Mesenchymal stem cell (in vitro differentiated cells and primary cell): ENCODE measurements around the gene CACNA1I.

Experiments
- DNase-seq: peaks from one replicate; pipeline ENCODE4 v3.0.0-alpha.2; 2013
- H2AFZ ChIP-seq: one replicate; pipeline ENCODE4 v1.6.1; 2013; ENCODE audit warnings: low read depth, mild to moderate bottlenecking, control low read depth, inconsistent platforms, low read length, moderate library complexity
- H2AK5ac ChIP-seq: 2 replicates; pipeline ENCODE4 v1.6.1; 2013; ENCODE audit warnings: low read length, moderate library complexity, mild to moderate bottlenecking, inconsistent platforms; ENCODE audit not compliant: severe bottlenecking
- H2BK120ac ChIP-seq: one replicate; pipeline ENCODE4 v1.6.1; 2013; ENCODE audit warnings: low read depth, mild to moderate bottlenecking, inconsistent platforms, low read length, moderate library complexity
- H2BK12ac ChIP-seq, 2 experiments: one replicate each; pipeline ENCODE4 v1.6.1; 2013; ENCODE audit warnings: inconsistent platforms in 2 of 2, low read length in 2 of 2, mild to moderate bottlenecking in 2 of 2, moderate library complexity in 2 of 2, control low read depth in 1 of 2
- H2BK15ac ChIP-seq: one replicate; pipeline ENCODE4 v1.6.1; 2013; ENCODE audit warnings: mild to moderate bottlenecking, low read depth, inconsistent platforms; ENCODE audit not compliant: poor library complexity, severe bottlenecking
- H2BK5ac ChIP-seq: 2 replicates; pipeline ENCODE4 v1.6.1; 2013; ENCODE audit warnings: low read depth, mild to moderate bottlenecking, low read length, control low read depth, inconsistent platforms; ENCODE audit not compliant: poor library complexity, severe bottlenecking
- H3K14ac ChIP-seq, 2 experiments: one replicate each; pipeline ENCODE4 v1.6.1; 2013; ENCODE audit warnings: inconsistent platforms in 2 of 2, low read length in 2 of 2, control low read depth in 1 of 2, mild to moderate bottlenecking in 1 of 2, moderate library complexity in 1 of 2
- H3K18ac ChIP-seq, 2 experiments: one replicate each; pipeline ENCODE4 v1.6.1; 2013; ENCODE audit warnings: inconsistent platforms in 2 of 2, low read length in 2 of 2, control low read depth in 1 of 2, low read depth in 1 of 2, mild to moderate bottlenecking in 1 of 2
- H3K23ac ChIP-seq, 2 experiments: one replicate each; pipeline ENCODE4 v1.6.1; 2013; ENCODE audit warnings: inconsistent platforms in 2 of 2, low read length in 2 of 2, mild to moderate bottlenecking in 2 of 2, moderate library complexity in 2 of 2, control low read depth in 1 of 2
- H3K27ac ChIP-seq: 2 replicates; pipeline ENCODE4 v1.5.1; 2013; ENCODE audit warnings: mild to moderate bottlenecking, moderate library complexity, low read length, control low read depth, inconsistent platforms; ENCODE audit not compliant: poor library complexity, severe bottlenecking
- H3K27me3 ChIP-seq, 2 experiments: 2 replicates each; pipeline versions ENCODE4 v1.6.1 to v1.7.0; 2013; ENCODE audit warnings: low read length in 2 of 2, mild to moderate bottlenecking in 2 of 2, moderate library complexity in 2 of 2, control low read depth in 1 of 2, inconsistent platforms in 1 of 2; ENCODE audit not compliant: control insufficient read depth in 1 of 2, insufficient read depth in 1 of 2
- H3K36me3 ChIP-seq, 2 experiments: 2 replicates each; pipeline versions ENCODE4 v1.6.1 to v1.7.0; 2013; ENCODE audit warnings: low read length in 2 of 2, control low read depth in 1 of 2, inconsistent platforms in 1 of 2, low read depth in 1 of 2, mild to moderate bottlenecking in 1 of 2; ENCODE audit not compliant: insufficient read depth in 2 of 2, control insufficient read depth in 1 of 2
- H3K4ac ChIP-seq, 2 experiments: one replicate each; pipeline ENCODE4 v1.6.1; 2013; ENCODE audit warnings: inconsistent platforms in 2 of 2, low read length in 2 of 2, mild to moderate bottlenecking in 2 of 2, moderate library complexity in 2 of 2, control low read depth in 1 of 2, low read depth in 1 of 2
- H3K4me1 ChIP-seq: 2 replicates; pipeline ENCODE4 v1.6.1; 2013; ENCODE audit warnings: low read depth, low read length, control low read depth; ENCODE audit not compliant: control insufficient read depth, insufficient read depth
- H3K4me2 ChIP-seq: 2 replicates; pipeline ENCODE4 v1.6.1; 2013; ENCODE audit warnings: low read length, mild to moderate bottlenecking, inconsistent platforms; ENCODE audit not compliant: poor library complexity, severe bottlenecking
- H3K4me3 ChIP-seq, 2 experiments: 2 replicates each; pipeline versions ENCODE4 v1.5.1 to v1.7.0; 2013; ENCODE audit warnings: low read length in 2 of 2, mild to moderate bottlenecking in 2 of 2, control low read depth in 1 of 2, low read depth in 1 of 2; ENCODE audit not compliant: insufficient read depth in 1 of 2
- H3K79me1 ChIP-seq: replicated peaks from 2 replicates; pipeline ENCODE4 v1.6.1; 2013; ENCODE audit warnings: mild to moderate bottlenecking, control low read depth, low read length, inconsistent platforms; ENCODE audit not compliant: poor library complexity, severe bottlenecking
- H3K9ac ChIP-seq: 2 replicates; pipeline ENCODE4 v1.7.0; 2013; ENCODE audit warnings: mild to moderate bottlenecking, low read length, moderate library complexity
- H3K9me3 ChIP-seq: 2 replicates; pipeline ENCODE4 v1.7.0; 2013; ENCODE audit warnings: mild to moderate bottlenecking, low read length; ENCODE audit not compliant: control insufficient read depth
- H4K8ac ChIP-seq: one replicate; pipeline ENCODE4 v1.6.1; 2013; ENCODE audit warnings: inconsistent platforms, mild to moderate bottlenecking, low read length, moderate library complexity
- H4K91ac ChIP-seq: one replicate; pipeline ENCODE4 v1.6.1; 2013; ENCODE audit warnings: mild to moderate bottlenecking, low read length, inconsistent platforms
- WGBS: methylation state at CpG from one replicate; pipeline ENCODE4 v1.1.7; 2013; ENCODE audit warnings: mixed read lengths; 5-methylcytosine and 5-hydroxymethylcytosine counted together

The CACNA1I gene

DNA sequence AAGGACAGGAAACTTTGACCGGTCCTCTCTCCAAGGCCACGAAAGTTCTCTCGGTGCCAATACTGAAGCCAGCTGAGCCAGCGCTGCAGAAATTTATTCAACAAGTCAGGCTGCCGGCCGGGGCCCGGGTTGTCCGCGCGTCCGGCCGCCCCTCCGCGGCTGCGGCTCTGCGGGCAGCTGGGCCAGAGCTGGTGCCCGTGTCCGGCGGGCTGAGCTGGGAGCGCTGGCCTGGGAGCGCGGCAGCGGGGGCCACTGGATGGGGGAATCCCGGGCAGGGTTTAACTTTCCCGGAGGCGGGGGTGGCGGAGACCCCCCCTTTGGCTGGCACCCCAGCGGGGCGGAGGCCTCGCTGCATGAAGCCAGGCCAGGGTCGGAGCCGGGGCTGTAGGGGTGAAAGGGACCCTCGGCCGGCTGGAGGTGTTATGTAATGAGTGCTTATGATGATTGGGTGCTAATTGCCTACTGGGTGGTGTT, 12.3 kb upstream of the CACNA1I start:
- H4K91ac ChIP-seq: no peak overlapping the region
- no peak overlapping the region for H3K14ac ChIP-seq
- no peak overlapping the region for H3K9ac ChIP-seq
- no peaks in the 10 kb centered on the region for H3K9me3 ChIP-seq
- no peak overlapping the region for H3K4me3 ChIP-seq
- H2AK5ac ChIP-seq: no peak overlapping the region
- no peak overlapping the region for H3K27ac ChIP-seq
- H2BK5ac ChIP-seq: no peak overlapping the region
- peaks cover 80 to 82% of the 10 kb centered on the region in 2 experiments for H3K27me3 ChIP-seq
- no peaks in the 10 kb centered on the region for H3K79me1 ChIP-seq
- H2BK120ac ChIP-seq: no peak overlapping the region
- H3K18ac ChIP-seq: no peak overlapping the region
- no peak overlapping the region for H2BK12ac ChIP-seq
- H2AFZ ChIP-seq: no peak overlapping the region
- 14% methylated on average over 33 of the region's 34 CpGs for WGBS
- no peak overlapping the region for H3K4ac ChIP-seq
- no peak overlapping the region for H4K8ac ChIP-seq
- DNase-seq: no peak
- H2BK15ac ChIP-seq: no peak overlapping the region
- no peaks in the 10 kb centered on the region for H3K36me3 ChIP-seq
- no peak overlapping the region for H3K4me2 ChIP-seq
- no peak overlapping the region for H3K23ac ChIP-seq
- peaks cover 15% of the 10 kb centered on the region for H3K4me1 ChIP-seq

DNA sequence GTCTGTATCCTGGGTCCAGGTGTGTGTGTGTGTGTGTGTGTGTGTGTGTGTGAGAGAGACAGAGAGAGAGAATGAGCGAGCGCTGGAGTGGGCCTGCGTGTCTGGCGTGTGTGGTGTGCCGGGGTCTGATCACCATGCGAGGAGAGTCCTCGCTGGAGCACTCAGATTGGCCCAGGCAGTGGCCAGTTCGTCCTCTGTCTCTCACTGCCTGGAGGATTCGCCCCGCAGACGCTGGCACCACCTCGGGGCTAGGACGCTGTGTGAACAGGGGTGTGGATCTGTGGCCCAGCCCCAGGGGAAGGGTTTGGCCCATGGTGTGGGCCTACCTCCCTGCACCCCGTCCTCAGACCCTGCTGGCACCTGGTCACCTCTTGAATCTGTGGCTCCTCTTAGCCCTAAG, 11.6 kb upstream of the CACNA1I start:
- H3K18ac ChIP-seq: no peak overlapping the region
- H3K4me3 ChIP-seq: no peak overlapping the region
- no peak overlapping the region for H2BK5ac ChIP-seq
- no peak overlapping the region for H3K9ac ChIP-seq
- WGBS: 88% methylated on average over 14 of the region's 14 CpGs
- H2AFZ ChIP-seq: no peak overlapping the region
- H3K4me1 ChIP-seq: peaks cover 15% of the 10 kb centered on the region
- no peak for DNase-seq
- no peak overlapping the region for H2BK120ac ChIP-seq
- H2BK12ac ChIP-seq: no peak overlapping the region
- no peak overlapping the region for H4K8ac ChIP-seq
- H3K4me2 ChIP-seq: no peak overlapping the region
- no peak overlapping the region for H2BK15ac ChIP-seq
- H2AK5ac ChIP-seq: no peak overlapping the region
- peaks cover 82 to 87% of the 10 kb centered on the region in 2 experiments for H3K27me3 ChIP-seq
- H3K9me3 ChIP-seq: no peaks in the 10 kb centered on the region
- no peak overlapping the region for H3K14ac ChIP-seq
- no peak overlapping the region for H3K27ac ChIP-seq
- H3K79me1 ChIP-seq: no peaks in the 10 kb centered on the region
- H3K36me3 ChIP-seq: no peaks in the 10 kb centered on the region
- no peak overlapping the region for H3K4ac ChIP-seq
- no peak overlapping the region for H3K23ac ChIP-seq
- H4K91ac ChIP-seq: no peak overlapping the region

DNA sequence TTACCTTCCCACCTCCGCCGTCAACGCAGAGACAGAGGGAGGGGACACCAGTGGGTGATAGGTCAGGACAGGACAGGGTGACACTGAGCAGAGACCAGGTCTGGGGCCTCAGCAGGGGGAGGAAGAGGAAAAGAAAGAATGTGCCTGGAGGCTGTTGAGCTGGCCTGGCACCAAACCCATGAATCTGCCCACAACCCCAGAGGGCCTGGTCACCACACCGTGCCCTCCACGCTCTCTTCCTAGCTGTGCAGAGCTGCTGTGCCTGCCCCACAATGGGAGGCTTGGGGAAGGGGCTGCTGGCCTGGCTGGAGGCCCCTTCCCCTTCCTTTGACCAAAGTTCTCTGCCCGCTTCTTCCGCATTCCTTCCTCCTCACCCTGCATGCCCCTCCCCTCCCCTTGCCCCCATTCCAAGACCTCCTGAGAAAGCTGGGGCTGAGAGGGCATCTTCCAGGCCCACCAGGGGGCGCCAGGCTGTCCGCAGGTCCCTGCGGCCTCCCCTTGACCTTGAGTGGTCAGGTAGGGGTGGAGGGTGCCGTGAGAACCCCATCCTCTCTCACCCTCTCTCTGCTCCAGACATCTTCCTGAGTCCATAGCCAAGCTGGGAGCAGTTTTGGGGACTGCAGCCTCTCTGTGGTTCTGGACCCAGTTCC, 11.0 kb upstream of the CACNA1I start:
- Histone ChIP-seq H3K18ac (no peak overlapping the region), H2BK120ac (no peak overlapping the region), H3K14ac (no peak overlapping the region), H2BK5ac (no peak overlapping the region), H4K8ac (no peak overlapping the region), H3K4me2 (no peak overlapping the region), H3K79me1 (no peaks in the 10 kb centered on the region), H3K4ac (no peak overlapping the region), H3K9me3 (no peaks in the 10 kb centered on the region), H3K9ac (no peak overlapping the region), H2BK15ac (no peak overlapping the region), H3K27ac (no peak overlapping the region), H2BK12ac (no peak overlapping the region), H3K4me1 (peaks cover 15% of the 10 kb centered on the region), H3K4me3 (no peak overlapping the region), H3K27me3 (peaks cover 79 to 86% of the 10 kb centered on the region in 2 experiments), H2AK5ac (no peak overlapping the region), H2AFZ (no peak overlapping the region), H3K36me3 (no peaks in the 10 kb centered on the region), H3K23ac (no peak overlapping the region), H4K91ac (no peak overlapping the region)
- no peak for DNase-seq
- 52% methylated on average over 9 of the region's 11 CpGs for WGBS

DNA sequence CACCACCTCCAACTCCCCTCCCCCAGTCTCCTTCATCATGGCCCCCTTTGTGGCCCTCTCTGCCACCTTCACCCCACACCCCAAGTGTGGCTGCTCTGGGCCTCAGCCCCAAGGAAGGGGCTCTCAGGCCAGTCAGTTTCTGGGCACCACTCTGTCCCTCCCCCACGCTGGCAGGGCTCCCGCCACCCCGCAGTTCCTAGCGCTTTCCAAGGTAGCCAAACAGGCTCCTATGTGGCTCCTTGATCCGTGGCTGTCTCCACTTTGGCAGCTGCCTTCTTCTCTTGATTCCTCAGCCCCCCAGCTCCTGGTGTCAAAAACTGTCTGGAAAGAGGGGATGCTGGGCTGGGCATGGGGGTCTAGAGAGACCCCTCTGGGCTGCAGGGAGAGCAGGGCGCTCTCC, 10.4 kb upstream of the CACNA1I start:
- Histone ChIP-seq H3K4me1 (peaks cover 15% of the 10 kb centered on the region), H3K14ac (no peak overlapping the region), H3K23ac (no peak overlapping the region), H3K4ac (no peak overlapping the region), H2BK120ac (no peak overlapping the region), H3K79me1 (no peaks in the 10 kb centered on the region), H3K18ac (no peak overlapping the region), H3K27ac (no peak overlapping the region), H3K27me3 (peaks cover 79 to 85% of the 10 kb centered on the region in 2 experiments), H3K36me3 (no peaks in the 10 kb centered on the region), H2AK5ac (no peak overlapping the region), H2BK5ac (no peak overlapping the region), H3K4me3 (peak overlapping the region in 1 of 2 experiments; percentile 26), H4K91ac (no peak overlapping the region), H4K8ac (no peak overlapping the region), H3K9me3 (no peaks in the 10 kb centered on the region), H3K4me2 (no peak overlapping the region), H2AFZ (no peak overlapping the region), H2BK15ac (no peak overlapping the region), H3K9ac (no peak overlapping the region), H2BK12ac (no peak overlapping the region)
- 48% methylated on average over 3 of the region's 6 CpGs for WGBS
- DNase-seq: no peak
